Thyroid gland (tissue), 4 donors: ENCODE measurements around the gene RNF215.

ENCODE experiments used
- POLR2A ChIP-seq, 2 donors: fragments of 450-650 bp; IDR thresholded peaks; one replicate each; pipeline ENCODE4 v1.6.1; 2017; ENCODE audit warnings: antibody characterized with exemption in 2 of 2, mild to moderate bottlenecking in 2 of 2, moderate library complexity in 1 of 2
- TF ChIP-seq, protein P1 (sequence below), 6 experiments: fragments of 200-600 bp in 3 of 6; fragments of 450-650 bp in 3 of 6; sonication (generic) in 3 of 6; IDR thresholded peaks; one replicate each; pipeline ENCODE4 v1.5.1; 2016 to 2019; ENCODE audit warnings: antibody characterized with exemption in 6 of 6, mild to moderate bottlenecking in 2 of 6, inconsistent platforms in 1 of 6, moderate library complexity in 1 of 6

GRCh38 chr22:30433773-30434172 lies 46.6 kb upstream of the RNF215 start:
- TF ChIP-seq POLR2A (IDR thresholded peaks at IDR 0.05): no peak
- TF ChIP-seq, protein P1, sequence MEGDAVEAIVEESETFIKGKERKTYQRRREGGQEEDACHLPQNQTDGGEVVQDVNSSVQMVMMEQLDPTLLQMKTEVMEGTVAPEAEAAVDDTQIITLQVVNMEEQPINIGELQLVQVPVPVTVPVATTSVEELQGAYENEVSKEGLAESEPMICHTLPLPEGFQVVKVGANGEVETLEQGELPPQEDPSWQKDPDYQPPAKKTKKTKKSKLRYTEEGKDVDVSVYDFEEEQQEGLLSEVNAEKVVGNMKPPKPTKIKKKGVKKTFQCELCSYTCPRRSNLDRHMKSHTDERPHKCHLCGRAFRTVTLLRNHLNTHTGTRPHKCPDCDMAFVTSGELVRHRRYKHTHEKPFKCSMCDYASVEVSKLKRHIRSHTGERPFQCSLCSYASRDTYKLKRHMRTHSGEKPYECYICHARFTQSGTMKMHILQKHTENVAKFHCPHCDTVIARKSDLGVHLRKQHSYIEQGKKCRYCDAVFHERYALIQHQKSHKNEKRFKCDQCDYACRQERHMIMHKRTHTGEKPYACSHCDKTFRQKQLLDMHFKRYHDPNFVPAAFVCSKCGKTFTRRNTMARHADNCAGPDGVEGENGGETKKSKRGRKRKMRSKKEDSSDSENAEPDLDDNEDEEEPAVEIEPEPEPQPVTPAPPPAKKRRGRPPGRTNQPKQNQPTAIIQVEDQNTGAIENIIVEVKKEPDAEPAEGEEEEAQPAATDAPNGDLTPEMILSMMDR (IDR thresholded peaks at IDR 0.05): no peak
